COLO668 (cell line): Measurements from ENCODE around the gene SLC24A1.

Experiments
- DNase-seq: peaks from one replicate; lab custom pipeline; 2025; ENCODE audit not compliant: unreplicated experiment; lab: John Stamatoyannopoulos, UW

The SLC24A1 gene

DNA sequence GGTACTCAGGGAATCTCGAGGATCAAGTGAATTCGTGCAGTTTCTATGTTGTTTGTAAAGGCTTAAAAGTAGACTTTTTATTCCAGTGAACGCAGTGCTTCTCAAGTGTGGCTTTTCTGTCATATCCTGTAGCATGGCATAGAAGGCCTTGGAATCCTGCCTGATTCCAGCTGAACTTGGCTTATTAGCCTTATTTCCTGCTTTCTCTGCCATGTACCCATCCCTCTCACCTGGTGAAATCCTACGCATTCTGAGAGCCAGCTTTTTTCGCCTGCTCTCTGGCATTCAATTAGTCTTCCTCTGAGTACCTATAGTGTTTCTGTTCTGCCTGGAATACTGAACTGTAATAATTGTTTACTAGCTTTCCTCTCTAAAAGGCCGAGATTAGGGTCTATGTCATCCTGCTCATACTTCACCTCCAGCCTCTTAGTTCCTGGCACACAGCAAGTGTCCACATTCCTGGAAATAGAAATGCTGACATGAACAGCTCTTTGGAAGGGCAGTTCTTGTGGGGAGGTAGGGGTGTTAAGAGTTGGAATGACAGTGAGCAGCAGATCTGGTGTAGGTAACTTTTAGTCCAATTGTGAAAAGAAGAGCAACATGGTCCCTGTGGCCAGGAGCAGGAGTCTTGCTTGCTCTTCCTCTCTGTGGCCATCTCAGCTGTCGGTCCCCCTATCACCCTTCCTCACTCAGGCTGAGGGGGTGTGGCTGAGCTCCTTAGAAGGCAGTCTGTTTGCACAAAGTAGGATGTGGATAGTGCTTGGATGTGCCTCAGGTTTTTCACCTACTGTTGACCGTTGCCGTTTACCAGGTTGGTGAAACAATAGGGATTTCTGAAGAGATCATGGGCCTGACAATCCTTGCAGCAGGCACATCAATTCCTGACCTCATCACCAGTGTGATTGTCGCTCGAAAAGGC lies 30.4 kb downstream of the SLC24A1 start:
- no peak for DNase-seq

DNA sequence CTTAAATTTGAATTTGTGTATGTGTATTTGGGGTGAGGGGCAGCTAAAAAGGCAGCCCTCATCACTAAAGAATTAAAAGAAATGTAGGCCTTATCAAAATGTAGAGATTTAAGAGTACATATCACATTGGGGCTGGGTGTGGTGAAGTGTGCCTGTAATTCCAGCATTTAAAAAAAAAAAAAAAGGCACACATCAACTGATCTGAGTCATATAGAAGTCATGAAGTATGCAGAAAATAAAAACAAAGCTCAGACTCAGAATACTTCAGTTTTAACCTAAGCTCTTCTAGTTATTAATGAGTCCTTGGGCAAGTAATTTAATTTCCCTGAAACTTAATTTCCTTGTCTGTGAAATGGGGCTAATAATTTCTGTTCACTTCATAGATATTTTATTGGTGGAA lies 31.6 kb downstream of the SLC24A1 start:
- DNase-seq = no peak

DNA sequence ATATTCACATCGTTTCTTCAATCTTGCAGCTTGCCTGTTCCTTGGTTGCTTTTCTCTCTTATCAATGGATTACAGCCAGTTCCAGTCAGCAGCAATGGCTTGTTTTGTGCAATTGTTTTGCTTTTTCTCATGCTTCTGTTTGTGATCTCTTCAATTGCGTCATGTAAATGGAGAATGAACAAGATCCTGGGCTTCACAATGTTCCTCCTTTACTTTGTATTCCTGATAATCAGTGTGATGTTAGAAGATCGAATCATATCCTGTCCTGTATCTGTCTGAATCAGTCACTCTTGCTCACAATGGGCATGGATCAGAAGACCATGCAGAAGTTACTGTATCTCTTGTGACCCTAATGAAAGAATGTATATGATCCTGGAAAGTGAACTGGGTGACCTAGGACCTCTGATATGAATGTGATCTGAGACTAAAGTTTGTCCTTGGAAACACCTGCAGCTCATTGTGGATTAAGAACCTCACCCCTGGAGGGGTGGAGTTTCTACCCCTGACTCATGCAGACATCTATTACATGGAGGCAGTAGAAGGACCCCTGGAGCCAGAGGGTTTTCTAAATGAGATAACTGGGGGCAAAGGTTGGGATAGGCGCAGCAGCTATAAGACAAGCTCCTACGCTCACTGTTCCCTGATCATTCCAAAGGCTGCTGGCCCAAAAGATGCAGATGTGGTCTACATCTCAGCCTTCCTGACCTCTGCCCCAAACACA lies 32.2 kb downstream of the SLC24A1 start:
- no peak for DNase-seq

DNA sequence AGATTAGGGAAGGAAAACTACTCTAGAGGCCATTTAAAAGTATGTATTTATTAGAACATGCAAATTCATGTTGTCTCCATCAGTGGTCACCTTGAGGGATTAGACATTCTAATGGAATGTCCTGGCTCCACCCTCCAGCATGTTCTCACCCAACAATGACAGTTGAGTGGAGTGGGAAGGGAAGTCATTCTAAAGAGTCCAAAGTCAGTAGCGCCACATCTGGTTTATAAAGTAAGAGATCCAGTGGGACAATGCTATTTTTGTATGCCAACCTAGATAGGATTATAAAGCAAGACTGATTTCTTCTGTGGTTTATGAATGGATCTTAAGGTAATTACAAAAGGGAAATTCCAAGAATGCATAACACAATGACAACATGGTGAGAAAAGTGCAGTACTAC lies 33.3 kb downstream of the SLC24A1 start:
- no peak for DNase-seq

DNA sequence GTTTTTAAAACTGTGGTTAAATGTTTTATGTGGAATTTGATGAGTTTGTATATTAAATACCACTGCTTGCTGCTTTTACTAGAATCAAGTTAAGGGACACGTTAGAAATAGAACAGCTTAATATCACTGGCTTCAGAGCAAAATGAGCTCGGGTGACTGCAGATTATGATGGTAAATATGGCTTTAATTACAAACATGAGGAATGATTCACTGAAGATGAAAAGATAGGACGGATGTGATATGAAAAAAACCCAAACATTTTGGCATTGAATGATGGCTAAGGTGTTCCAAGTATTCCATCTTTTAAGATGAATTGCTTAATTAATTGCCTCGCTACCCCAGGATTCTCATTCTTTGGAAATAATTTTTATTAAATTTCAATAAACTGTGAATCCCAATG lies 33.7 kb downstream of the SLC24A1 start:
- DNase-seq = no peak

DNA sequence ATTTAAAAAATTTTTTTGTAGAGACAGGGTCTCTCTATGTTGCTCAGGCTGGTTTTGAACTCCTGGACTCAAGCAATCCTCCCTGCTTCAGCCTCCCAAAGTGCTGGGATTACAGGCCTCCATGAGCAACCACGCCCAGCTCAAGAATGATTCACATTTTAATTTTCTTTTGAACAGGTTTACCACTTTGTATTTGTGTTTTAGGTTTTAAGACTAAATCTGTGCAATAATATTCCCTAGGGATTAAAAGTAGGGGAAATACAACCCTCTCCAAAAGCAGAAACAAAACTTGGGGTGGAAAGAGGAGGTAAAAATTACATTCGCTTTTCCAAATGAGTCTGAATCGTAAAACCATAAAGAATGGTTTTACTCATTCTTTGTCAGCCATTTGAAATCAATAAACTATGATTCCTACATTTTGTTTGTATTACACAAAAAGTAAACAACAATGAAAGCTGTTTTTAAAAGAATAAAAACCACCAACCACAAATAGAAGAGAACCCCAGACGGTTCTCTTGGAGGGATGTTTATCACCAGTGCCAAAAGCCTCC lies 37.8 kb downstream of the SLC24A1 start:
- no peak for DNase-seq

DNA sequence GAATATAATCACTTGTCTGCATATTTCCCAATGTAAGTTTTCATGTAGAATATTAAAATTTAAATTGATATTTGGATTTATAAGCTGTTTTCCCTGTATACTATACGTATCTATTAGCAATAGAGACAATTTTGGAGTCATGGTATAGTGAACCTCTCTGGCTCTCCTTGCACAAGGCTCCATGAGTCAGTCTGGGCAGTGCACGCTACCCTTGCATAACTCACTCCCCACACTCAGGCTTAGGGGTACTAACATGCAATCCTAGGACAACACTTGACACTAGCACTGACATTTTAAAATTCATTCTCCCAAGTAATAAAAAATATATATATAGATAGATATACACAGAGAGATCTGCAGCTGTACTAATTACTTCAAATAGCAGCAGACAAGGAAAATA lies 39.2 kb downstream of the SLC24A1 start:
- DNase-seq = no peak

DNA sequence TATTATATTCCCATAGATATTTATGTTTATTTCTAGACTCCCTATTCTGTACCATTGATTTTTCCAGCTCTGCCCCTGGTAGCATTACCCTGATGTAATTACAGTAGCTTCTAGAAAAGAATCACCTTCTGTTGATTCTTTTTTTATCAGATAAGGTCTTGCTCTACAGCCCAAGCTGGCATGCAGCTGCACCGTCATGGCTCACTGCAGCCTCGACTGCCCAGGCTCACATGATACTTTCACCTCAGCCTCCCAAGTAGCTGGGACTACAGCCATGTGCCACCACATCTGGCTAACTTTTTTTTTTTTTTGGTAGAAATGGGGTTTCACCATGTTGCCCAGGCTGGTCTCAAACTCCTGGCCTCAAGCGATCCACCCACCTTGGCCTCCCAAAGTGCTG lies 41.8 kb downstream of the SLC24A1 start:
- DNase-seq = no peak

DNA sequence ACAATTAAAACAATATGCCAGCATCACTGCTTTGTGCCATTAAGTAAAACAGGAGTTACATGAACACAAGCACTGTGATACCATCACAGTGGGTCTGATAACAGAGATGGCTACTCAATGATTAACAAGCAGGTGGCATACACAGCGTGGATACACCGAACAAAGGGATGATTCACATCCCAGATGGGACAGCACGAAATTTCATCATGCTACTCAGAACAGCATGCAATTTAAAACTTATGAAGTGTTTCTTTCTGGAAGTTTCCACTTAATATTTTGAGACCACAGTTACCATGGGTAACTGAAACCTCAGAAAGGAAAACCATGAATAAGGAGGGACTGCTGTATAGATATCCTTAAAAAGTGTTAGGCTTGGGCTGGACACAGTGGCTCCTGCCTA lies 44.5 kb downstream of the SLC24A1 start:
- no peak for DNase-seq

DNA sequence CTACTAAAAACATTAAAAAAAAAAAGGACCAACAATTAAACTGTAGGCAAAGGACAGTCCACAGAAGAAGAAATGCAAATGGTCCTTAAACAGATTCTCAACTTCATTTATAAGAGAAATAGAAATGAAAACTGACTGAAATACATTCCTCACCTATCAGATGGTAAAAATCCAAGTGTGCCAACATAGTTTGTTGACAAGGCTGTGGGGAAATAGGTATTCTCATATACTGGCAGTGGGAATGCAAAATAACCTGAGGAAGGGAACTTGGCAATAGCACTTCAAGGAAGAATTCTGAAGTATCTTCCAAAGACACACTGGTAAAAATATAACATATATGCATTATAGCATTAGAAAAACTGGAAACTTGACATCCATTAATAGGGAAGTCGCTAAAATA lies 53.8 kb downstream of the SLC24A1 start:
- no peak for DNase-seq

DNA sequence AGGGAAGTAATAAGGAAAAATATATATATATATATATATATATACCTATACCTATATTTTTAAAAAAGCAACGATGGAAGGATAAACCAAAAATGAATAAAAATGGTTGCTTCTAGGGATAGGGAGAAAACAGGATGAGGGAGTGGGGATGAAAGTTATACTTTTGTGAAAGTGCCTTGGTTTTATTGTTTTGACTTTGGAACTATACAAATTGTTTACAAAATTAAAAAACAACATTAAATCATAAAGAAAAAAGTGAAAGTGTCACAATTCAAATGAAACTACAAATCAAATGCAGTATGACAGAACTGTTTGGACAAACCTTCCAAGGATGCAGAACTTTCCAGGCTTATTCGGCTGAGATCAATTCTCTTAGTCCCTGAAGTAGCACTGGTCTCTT lies 54.4 kb downstream of the SLC24A1 start:
- no peak for DNase-seq

DNA sequence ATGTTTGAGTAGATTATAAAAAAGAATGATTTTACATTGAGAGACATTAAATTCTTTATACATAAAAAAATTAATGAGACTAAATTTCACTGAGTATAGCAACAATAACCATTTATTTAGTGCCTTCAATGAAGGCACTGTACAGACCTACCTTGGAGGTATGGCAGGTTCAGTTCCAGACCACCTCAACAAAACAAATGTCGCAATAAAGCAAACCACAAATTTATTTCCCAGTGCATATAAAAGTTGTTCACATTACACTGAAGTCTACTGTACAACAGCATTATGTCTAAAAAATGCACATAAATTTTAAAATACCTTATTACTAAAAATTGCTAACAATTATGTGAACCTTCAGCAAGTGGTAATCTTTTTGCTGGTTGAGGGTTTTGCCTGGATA lies 58.8 kb downstream of the SLC24A1 start:
- DNase-seq = no peak

DNA sequence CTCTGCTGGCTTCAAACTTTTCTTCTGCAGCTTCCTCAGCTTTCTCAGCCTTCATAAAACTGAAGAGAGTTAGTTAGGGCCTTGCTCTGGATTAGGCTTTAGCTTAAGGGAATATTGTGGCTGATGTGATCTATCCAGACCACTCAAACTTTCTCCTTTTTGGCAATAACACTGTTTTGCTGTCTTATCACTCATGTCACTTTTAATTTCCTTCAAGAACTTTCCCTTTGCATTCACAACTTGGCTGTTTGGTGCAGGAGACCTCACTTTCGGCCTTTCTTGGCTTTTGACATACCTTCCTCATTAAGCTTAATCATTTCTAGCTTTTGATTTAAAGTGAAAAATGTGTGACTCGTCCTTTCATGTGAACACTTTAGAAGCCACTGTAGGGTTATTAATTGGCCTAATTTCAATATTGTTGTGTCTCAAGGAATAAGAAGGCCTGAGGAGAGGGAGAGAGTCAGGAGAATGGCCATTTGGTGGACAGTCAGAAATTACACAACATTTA lies 60.7 kb downstream of the SLC24A1 start:
- DNase-seq = no peak

DNA sequence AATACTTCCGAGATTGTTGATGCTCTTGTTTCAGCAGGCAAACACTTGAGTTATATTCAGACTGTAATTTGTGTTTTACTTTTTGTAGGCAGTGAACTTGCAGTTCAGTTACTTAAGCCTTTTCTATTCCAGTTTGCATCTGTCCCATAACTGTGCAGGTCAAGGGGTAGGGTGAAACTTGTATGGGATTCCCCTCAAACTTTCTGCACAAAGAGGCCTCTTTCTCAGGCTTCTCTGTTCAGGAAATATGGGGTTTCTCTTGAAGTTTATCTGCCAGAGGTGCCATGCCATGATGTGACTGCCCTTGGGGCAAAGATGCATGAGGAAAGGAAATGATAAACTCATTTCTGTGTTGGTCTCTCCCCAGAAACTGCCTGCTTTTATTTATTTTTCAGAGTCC lies 66.7 kb downstream of the SLC24A1 start:
- no peak for DNase-seq

DNA sequence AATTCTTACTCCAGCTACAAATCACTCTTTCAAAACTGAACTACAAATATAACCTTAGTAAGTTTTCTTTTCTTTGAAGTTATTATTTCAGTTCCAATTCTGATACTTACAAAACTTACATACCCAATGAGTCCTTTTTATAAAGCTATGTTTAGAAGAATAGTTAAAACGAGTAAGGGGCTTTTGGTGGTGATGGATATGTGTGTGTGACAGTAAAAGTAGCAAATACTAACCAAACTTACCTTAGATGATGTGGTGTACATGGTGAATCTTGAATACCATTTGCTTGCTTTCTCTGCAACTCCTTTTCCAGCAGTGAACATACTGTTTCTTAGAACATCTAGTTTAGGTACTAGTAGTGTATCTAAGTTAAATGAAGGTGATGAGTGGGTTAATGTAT lies 68.4 kb downstream of the SLC24A1 start:
- no peak for DNase-seq

DNA sequence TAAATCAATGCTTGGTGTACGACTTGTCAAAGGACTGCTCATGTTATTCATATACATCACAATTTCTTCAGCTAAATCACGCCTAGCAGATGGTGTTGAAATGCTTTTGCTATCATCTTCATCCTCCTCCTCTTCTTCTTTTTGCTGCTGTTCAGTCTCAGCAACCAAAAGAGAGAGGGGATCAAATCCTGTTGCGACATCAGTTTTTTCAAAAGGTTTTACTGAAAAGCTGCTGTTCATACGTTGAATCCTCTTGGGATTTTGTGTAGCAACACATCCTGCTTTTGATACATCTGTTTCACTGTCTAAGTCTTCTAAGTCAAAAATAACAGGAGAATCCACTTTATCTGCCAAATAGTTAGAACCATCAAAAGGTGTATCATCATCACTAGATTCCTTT lies 69.0 kb downstream of the SLC24A1 start:
- DNase-seq = no peak

DNA sequence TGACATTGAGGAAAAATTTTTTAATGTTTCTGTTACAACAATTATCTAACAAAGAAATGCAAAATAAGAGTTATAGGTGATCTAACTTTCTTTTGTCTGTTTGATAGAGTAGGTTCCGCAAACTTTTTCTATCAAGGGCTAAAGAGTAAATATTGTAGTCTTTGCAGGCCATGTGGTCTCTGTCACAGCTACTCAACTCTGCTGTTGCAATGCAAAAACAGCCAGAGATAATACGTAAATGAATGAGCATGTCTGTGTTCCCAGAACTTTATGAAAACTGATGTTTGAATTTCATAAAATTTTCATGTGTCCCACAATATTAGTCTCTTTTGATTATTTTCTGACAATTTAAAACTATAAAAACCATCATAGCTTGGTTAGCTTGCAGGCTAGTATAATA lies 73.3 kb downstream of the SLC24A1 start:
- no peak for DNase-seq
